H1 (cell line): ENCODE measurements around the gene MRPL1. TPM values are rescaled to one million over a fixed set of nuclear protein-coding genes. Genes with fewer than 3 reads are reported as not detected.

Source experiments
- CTCF ChIA-PET: fragments of 300-600 bp; sonication (Branson Sonifier 250); formaldehyde crosslinking; loops from one replicate; lab custom pipeline; 2021; ENCODE audit not compliant: partially characterized antibody; lab: Charles Lee
- POLR2A ChIA-PET: fragments of 300-600 bp; sonication (Branson Sonifier 250); formaldehyde crosslinking; loops from one replicate; lab custom pipeline; 2021; ENCODE audit warnings: inconsistent platforms; ENCODE audit not compliant: partially characterized antibody; lab: Charles Lee
- DNase-seq, 2 experiments: peaks; one replicate each; pipeline versions ENCODE4 v3.0.0 to v3.0.0-alpha.2; 2010 to 2022; ENCODE audit warnings: low spot score in 2 of 2, low read depth in 1 of 2, mixed read lengths in 1 of 2
- FAIRE-seq: peaks from 2 replicates; lab custom pipeline; 2011; peaks lifted over from hg19 to GRCh38; lab: Jason Lieb, UNC
- H2AFZ ChIP-seq: 2 replicates; pipeline ENCODE4 v1.8.1; 2012; ENCODE audit warnings: low read length, inconsistent platforms
- H2AK5ac ChIP-seq: 2 replicates; pipeline ENCODE4 v1.6.1; 2013; ENCODE audit warnings: low read depth, low read length
- H2BK120ac ChIP-seq: replicated peaks from 2 replicates; pipeline ENCODE3; 2013; ENCODE audit warnings: low read depth, low read length, inconsistent platforms
- H2BK12ac ChIP-seq: 2 replicates; pipeline ENCODE4 v1.6.1; 2013; ENCODE audit warnings: low read depth, low read length
- H2BK15ac ChIP-seq: 2 replicates; pipeline ENCODE4 v1.6.1; 2013; ENCODE audit warnings: low read length
- H2BK20ac ChIP-seq: 2 replicates; pipeline ENCODE4 v1.6.1; 2013; ENCODE audit warnings: low read length
- H2BK5ac ChIP-seq: 2 replicates; pipeline ENCODE4 v1.6.1; 2013; ENCODE audit warnings: low read depth, low read length
- H3K14ac ChIP-seq: 2 replicates; pipeline ENCODE4 v1.6.1; 2013; ENCODE audit warnings: inconsistent platforms; ENCODE audit not compliant: insufficient read length
- H3K18ac ChIP-seq: 2 replicates; pipeline ENCODE4 v1.6.1; 2013; ENCODE audit warnings: low read length; ENCODE audit errors: extremely low read depth
- H3K23ac ChIP-seq: 2 replicates; pipeline ENCODE4 v1.6.1; 2013; ENCODE audit warnings: inconsistent platforms; ENCODE audit not compliant: insufficient read length
- H3K23me2 ChIP-seq: 2 replicates; pipeline ENCODE4 v1.6.1; 2013; ENCODE audit warnings: low read depth, low read length
- H3K27ac ChIP-seq: 2 replicates; pipeline ENCODE4 v1.6.1; 2011; ENCODE audit warnings: low read depth, low read length, inconsistent platforms
- H3K27me3 ChIP-seq, 4 experiments: replicated peaks in 1 of 4; 1 replicate in 1 of 4; 2 replicates in 3 of 4; pipeline versions ENCODE4 v1.6.1 to v1.8.1; 2011 to 2013; ENCODE audit warnings: low read length in 3 of 4, mild to moderate bottlenecking in 3 of 4, inconsistent platforms in 2 of 4, mixed read lengths in 2 of 4, moderate library complexity in 1 of 4; ENCODE audit not compliant: control insufficient read depth in 3 of 4, insufficient read depth in 3 of 4; ENCODE audit errors: extremely low read depth in 1 of 4
- H3K36me3 ChIP-seq, 4 experiments: 2 replicates each; pipeline versions ENCODE4 v1.6.1 to v1.8.1; 2011 to 2013; ENCODE audit warnings: mild to moderate bottlenecking in 4 of 4, low read length in 3 of 4, moderate library complexity in 2 of 4, control low read depth in 1 of 4, inconsistent platforms in 1 of 4; ENCODE audit not compliant: insufficient read depth in 4 of 4, control insufficient read depth in 2 of 4
- H3K4ac ChIP-seq: replicated peaks from 2 replicates; pipeline ENCODE3; 2013; ENCODE audit warnings: low read length, low read depth, mixed read lengths, inconsistent platforms; ENCODE audit not compliant: insufficient read length
- H3K4me1 ChIP-seq, 4 experiments: replicated peaks in 1 of 4; 1 replicate in 1 of 4; 2 replicates in 3 of 4; pipeline versions ENCODE4 v1.6.1 to v1.8.1; 2011 to 2013; ENCODE audit warnings: low read length in 3 of 4, inconsistent platforms in 2 of 4, mixed read lengths in 1 of 4; ENCODE audit not compliant: insufficient read depth in 4 of 4, control insufficient read depth in 3 of 4
- H3K4me2 ChIP-seq, 2 experiments: 2 replicates each; pipeline versions ENCODE4 v1.6.1 to v1.8.1; 2011 to 2013; ENCODE audit warnings: low read depth in 2 of 2, low read length in 2 of 2, control low read depth in 1 of 2, inconsistent platforms in 1 of 2, mild to moderate bottlenecking in 1 of 2; ENCODE audit not compliant: insufficient read depth in 1 of 2
- H3K4me3 ChIP-seq, 4 experiments: fragments of 200-600, 300-600 bp in 1 of 4; sonication (generic), shearing (Covaris generic), sonication (Bioruptor Twin) in 1 of 4; 2 replicates each; pipeline versions ENCODE4 v1.5.1 to v1.8.1; 2011 to 2016; ENCODE audit warnings: low read length in 4 of 4, low read depth in 3 of 4, control low read depth in 2 of 4, inconsistent platforms in 2 of 4, mild to moderate bottlenecking in 2 of 4, mixed read lengths in 1 of 4, moderate library complexity in 1 of 4; ENCODE audit not compliant: insufficient read depth in 2 of 4; ENCODE audit errors: extremely low read depth in 1 of 4
- H3K56ac ChIP-seq: replicated peaks from 2 replicates; pipeline ENCODE3; 2013; ENCODE audit warnings: low read depth, mild to moderate bottlenecking, mixed read lengths, low read length, inconsistent platforms; ENCODE audit not compliant: insufficient read length
- H3K79me1 ChIP-seq: 2 replicates; pipeline ENCODE4 v1.6.1; 2013; ENCODE audit warnings: low read depth, low read length, control low read depth
- H3K79me2 ChIP-seq, 2 experiments: 2 replicates each; pipeline versions ENCODE4 v1.6.1 to v1.8.1; 2012 to 2013; ENCODE audit warnings: low read length in 2 of 2, mild to moderate bottlenecking in 2 of 2, inconsistent platforms in 1 of 2; ENCODE audit not compliant: insufficient read depth in 2 of 2, control insufficient read depth in 1 of 2
- H3K9ac ChIP-seq, 4 experiments: replicated peaks in 1 of 4; 1 replicate in 1 of 4; 2 replicates in 3 of 4; pipeline versions ENCODE4 v1.6.1 to v1.8.1; 2011 to 2013; ENCODE audit warnings: low read depth in 3 of 4, low read length in 3 of 4, control low read depth in 2 of 4, mild to moderate bottlenecking in 2 of 4, moderate library complexity in 2 of 4, inconsistent platforms in 1 of 4; ENCODE audit errors: extremely low read depth in 1 of 4
- H3K9me3 ChIP-seq, 2 experiments: 2 replicates each; pipeline versions ENCODE4 v1.6.1 to v1.8.1; 2012 to 2013; ENCODE audit warnings: mild to moderate bottlenecking in 2 of 2, moderate library complexity in 2 of 2, control low read depth in 1 of 2, inconsistent platforms in 1 of 2, low read depth in 1 of 2, low read length in 1 of 2, mixed read lengths in 1 of 2; ENCODE audit not compliant: insufficient read depth in 2 of 2
- H4K20me1 ChIP-seq, 2 experiments: replicated peaks in 1 of 2; 2 replicates each; pipeline versions ENCODE3 to v1.8.1; 2011 to 2013; ENCODE audit warnings: inconsistent platforms in 2 of 2, low read length in 2 of 2, mild to moderate bottlenecking in 1 of 2; ENCODE audit not compliant: insufficient read depth in 2 of 2, control insufficient read depth in 1 of 2
- H4K5ac ChIP-seq: 2 replicates; pipeline ENCODE4 v1.6.1; 2013; ENCODE audit warnings: low read length, low read depth, mixed read lengths, inconsistent platforms; ENCODE audit not compliant: insufficient read length
- H4K8ac ChIP-seq: 2 replicates; pipeline ENCODE4 v1.8.0; 2013; ENCODE audit warnings: mild to moderate bottlenecking, moderate library complexity, low read length, inconsistent platforms; ENCODE audit not compliant: insufficient read depth; ENCODE audit errors: extremely low read depth
- H4K91ac ChIP-seq: replicated peaks from 2 replicates; pipeline ENCODE3; 2013; ENCODE audit warnings: low read length, mixed read lengths, inconsistent platforms; ENCODE audit not compliant: insufficient read length
- KDM4A ChIP-seq: IDR thresholded peaks from one replicate; pipeline ENCODE4 v1.7.1; 2012; ENCODE audit warnings: low read depth, mild to moderate bottlenecking, moderate library complexity, low read length, inconsistent platforms; ENCODE audit not compliant: severe bottlenecking
- MAFK ChIP-seq: IDR thresholded peaks from 2 replicates; pipeline ENCODE4 v1.6.1; 2012; ENCODE audit warnings: low read depth, mild to moderate bottlenecking, improper control_type of control experiment, low read length
- SP4 ChIP-seq: IDR thresholded peaks from 2 replicates; pipeline ENCODE4 v1.6.1; 2012; ENCODE audit warnings: low read length, inconsistent platforms
- SRF ChIP-seq: IDR thresholded peaks from 2 replicates; pipeline ENCODE4 v1.6.1; 2011; ENCODE audit warnings: mild to moderate bottlenecking, low read depth, low read length, moderate library complexity
- SUZ12 ChIP-seq: fragments of 200-600 bp; sonication (generic); IDR thresholded peaks from 2 replicates; pipeline ENCODE4 v1.6.1; 2012; ENCODE audit warnings: mild to moderate bottlenecking, inconsistent platforms, low read length, moderate library complexity, mixed read lengths
- WGBS, 2 experiments: shearing (Covaris generic) in 1 of 2; methylation state at CpG; one replicate each; pipeline versions ENCODE4 v1.1.6 to v1.1.7; 2013 to 2015; ENCODE audit warnings: low lambda C conversion rate in 2 of 2, mixed read lengths in 2 of 2, inconsistent platforms in 1 of 2, low coverage in 1 of 2, missing lambda C conversion rate in 1 of 2; ENCODE audit not compliant: insufficient replicate concordance in 2 of 2, insufficient coverage in 1 of 2, insufficient read length in 1 of 2; ENCODE audit errors: extremely low coverage in 1 of 2, missing lambda C conversion rate in 1 of 2; 5-methylcytosine and 5-hydroxymethylcytosine counted together
- polyA plus RNA-seq, 7 experiments: library from polyadenylated mRNA; depleted of rRNA in 3 of 7; stranded (reverse) in 5 of 7; unstranded in 2 of 7; fragments of >200 nt in 5 of 7; fragments of 200-250 nt in 2 of 7; gene quantifications; 1 replicate in 5 of 7; 2 replicates in 1 of 7; 4 replicates in 1 of 7; pipeline versions ENCODE4 v1.2.1 to v1.2.3, GENCODE V29; 2011 to 2013; ENCODE audit warnings: missing spikeins in 2 of 7, mixed read lengths in 2 of 7
- total RNA-seq: library from RNA; stranded (reverse); fragmentation: NEBNext Ultra II Directional; extraction: Animal tissue kit (Norgen Biotek cat#: 25700); gene quantifications from 2 replicates; pipeline ENCODE4 v1.2.1, GENCODE V29; 2021

Gene MRPL1
- total and polyA plus RNA-seq, 2 of the 8 experiments (the other 6 are each of a cell fraction or from before 2014, with no cell fraction given), result 9.6 to 37.0 TPM

- POLR2A ChIA-PET, result interaction anchor here (0.6 to 1.3 kb wide), 2 partner anchors 66 to 68 kb away, joined by 3 read pairs; partner anchors contain the start of gene FRAS1
Measured at GRCh38 chr4:77990904-77991358, 128.3 kb downstream of the MRPL1 start.

More at GRCh38 chr4:77990904-77991358, 128.3 kb downstream of the MRPL1 start:
- H4K5ac ChIP-seq, result no peak overlapping the region
- H3K4me1 ChIP-seq, result peaks cover 0 to 21% (median 6%) of the 10 kb centered on the region in 4 experiments; a peak in 4 of 7 replicates
- no peak for FAIRE-seq
- H3K4me2 ChIP-seq, result no peak overlapping the region
- no peak overlapping the region for H2BK120ac ChIP-seq
- H2AK5ac ChIP-seq, result no peak overlapping the region
- no peak overlapping the region for H3K4me3 ChIP-seq
- H3K9ac ChIP-seq, result no peak overlapping the region
- 89% methylated on average over 2 of the region's 2 CpGs; no CpG with 5 or more reads in 1 of the 2 experiments for WGBS, 2 experiments
- H3K23ac ChIP-seq, result no peak overlapping the region
- H3K27ac ChIP-seq, result no peak overlapping the region
- no peak overlapping the region for H3K14ac ChIP-seq
- CTCF ChIA-PET, result interaction anchor here (1.0 to 1.2 kb wide), 2 partner anchors 43 to 320 kb away, joined by 3 to 4 read pairs; no protein-coding TSS in a partner anchor
- TF ChIP-seq SUZ12, result no peak
- TF ChIP-seq SRF, result no peak
- TF ChIP-seq KDM4A, result no peak
- no peak for TF ChIP-seq MAFK
- no peak for TF ChIP-seq SP4
- H3K79me2 ChIP-seq, result no peaks in the 10 kb centered on the region
- no peak overlapping the region for H3K4ac ChIP-seq
- no peak for DNase-seq
- H3K27me3 ChIP-seq, result no peaks in the 10 kb centered on the region
- H3K23me2 ChIP-seq, result no peaks in the 10 kb centered on the region
- no peak overlapping the region for H4K8ac ChIP-seq
- no peak overlapping the region for H2BK20ac ChIP-seq
- no peak overlapping the region for H2BK5ac ChIP-seq
- H3K36me3 ChIP-seq, result no peaks in the 10 kb centered on the region
- H4K20me1 ChIP-seq, result no peaks in the 10 kb centered on the region
- H3K18ac ChIP-seq, result no peak overlapping the region
- H2BK12ac ChIP-seq, result no peak overlapping the region
- H2AFZ ChIP-seq, result no peak overlapping the region
- no peak overlapping the region for H3K56ac ChIP-seq
- no peaks in the 10 kb centered on the region for H3K79me1 ChIP-seq
- H4K91ac ChIP-seq, result no peak overlapping the region
- H2BK15ac ChIP-seq, result no peak overlapping the region
- no peaks in the 10 kb centered on the region for H3K9me3 ChIP-seq
